ENCODE results near the gene SHB.

DNA sequence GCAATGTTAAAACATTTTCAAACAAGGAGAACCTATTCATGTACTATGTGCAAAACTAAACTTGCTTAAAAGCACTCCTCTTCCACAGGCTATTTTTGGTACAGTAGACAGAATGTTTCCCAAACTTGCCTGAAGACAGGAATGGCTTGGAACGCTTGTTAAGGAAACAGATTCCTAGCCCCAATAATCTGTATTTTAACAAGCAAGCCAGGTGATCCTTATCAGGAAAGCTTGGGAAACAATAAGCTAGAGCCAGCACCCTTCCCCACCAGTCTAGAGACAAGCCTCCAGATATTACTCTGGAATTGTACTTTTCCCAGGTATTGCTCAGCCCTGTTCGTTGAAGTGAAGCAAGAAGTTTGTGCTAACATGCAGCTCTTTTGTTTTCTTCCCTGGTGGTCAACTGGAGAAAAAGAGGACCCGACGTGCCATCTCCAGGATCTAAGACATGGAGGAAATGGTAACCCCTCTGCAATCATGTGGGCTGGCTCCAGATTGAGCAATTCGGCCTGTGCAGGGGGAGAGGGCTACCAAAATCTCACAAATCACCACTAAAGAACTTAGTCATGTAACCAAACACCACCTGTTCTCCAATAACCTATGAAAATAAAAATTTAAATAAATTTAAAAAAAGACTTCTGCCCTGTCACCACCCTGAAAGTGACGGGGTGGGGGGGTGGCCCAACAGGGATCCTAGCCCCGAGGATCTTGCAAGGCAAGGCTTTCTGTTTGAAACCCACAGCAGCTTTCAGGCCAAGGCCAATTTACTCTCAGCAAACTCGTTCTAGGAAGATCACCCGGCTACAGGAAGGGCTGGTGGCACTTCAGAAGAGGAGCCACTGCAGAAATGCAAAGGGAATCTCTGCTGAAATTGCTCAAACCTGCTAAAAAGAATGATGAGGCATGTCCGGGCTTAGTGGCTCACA, 48.6 kb downstream of the SHB start:
- TF ChIP-seq ZNF124 (CRISPR knock-in tag; IDR thresholded peaks at IDR 0.05) (no peak), EZH2 (conservative IDR thresholded peaks at IDR 0.05; ENCODE audit: low read depth, low read length) (no peak), DBP (CRISPR knock-in tag; IDR thresholded peaks at IDR 0.05; ENCODE audit: not compliant biosample characterization) (no peak), POLR2AphosphoS2 (IDR thresholded peaks at IDR 0.05; ENCODE audit: low read depth, low read length) (no peak), CTCF (CRISPR knock-in tag; IDR thresholded peaks at IDR 0.05) (no peak), GZF1 (CRISPR knock-in tag; IDR thresholded peaks at IDR 0.05) (no peak), POLR2AphosphoS5 (IDR thresholded peaks at IDR 0.05; ENCODE audit: low read depth, low read length) (no peak), ESRRA (CRISPR knock-in tag; IDR thresholded peaks at IDR 0.05; ENCODE audit: low read depth) (no peak), ZNF768 (CRISPR knock-in tag; IDR thresholded peaks at IDR 0.05) (no peak), ZNF274 (CRISPR knock-in tag; IDR thresholded peaks at IDR 0.05) (no peak), CREM (IDR thresholded peaks at IDR 0.05) (no peak), CREM (CRISPR knock-in tag; IDR thresholded peaks at IDR 0.05) (no peak), ZNF503 (CRISPR knock-in tag; IDR thresholded peaks at IDR 0.05) (no peak), ZNF512 (CRISPR knock-in tag; IDR thresholded peaks at IDR 0.05) (no peak)
- TF ChIP-seq, protein P1, sequence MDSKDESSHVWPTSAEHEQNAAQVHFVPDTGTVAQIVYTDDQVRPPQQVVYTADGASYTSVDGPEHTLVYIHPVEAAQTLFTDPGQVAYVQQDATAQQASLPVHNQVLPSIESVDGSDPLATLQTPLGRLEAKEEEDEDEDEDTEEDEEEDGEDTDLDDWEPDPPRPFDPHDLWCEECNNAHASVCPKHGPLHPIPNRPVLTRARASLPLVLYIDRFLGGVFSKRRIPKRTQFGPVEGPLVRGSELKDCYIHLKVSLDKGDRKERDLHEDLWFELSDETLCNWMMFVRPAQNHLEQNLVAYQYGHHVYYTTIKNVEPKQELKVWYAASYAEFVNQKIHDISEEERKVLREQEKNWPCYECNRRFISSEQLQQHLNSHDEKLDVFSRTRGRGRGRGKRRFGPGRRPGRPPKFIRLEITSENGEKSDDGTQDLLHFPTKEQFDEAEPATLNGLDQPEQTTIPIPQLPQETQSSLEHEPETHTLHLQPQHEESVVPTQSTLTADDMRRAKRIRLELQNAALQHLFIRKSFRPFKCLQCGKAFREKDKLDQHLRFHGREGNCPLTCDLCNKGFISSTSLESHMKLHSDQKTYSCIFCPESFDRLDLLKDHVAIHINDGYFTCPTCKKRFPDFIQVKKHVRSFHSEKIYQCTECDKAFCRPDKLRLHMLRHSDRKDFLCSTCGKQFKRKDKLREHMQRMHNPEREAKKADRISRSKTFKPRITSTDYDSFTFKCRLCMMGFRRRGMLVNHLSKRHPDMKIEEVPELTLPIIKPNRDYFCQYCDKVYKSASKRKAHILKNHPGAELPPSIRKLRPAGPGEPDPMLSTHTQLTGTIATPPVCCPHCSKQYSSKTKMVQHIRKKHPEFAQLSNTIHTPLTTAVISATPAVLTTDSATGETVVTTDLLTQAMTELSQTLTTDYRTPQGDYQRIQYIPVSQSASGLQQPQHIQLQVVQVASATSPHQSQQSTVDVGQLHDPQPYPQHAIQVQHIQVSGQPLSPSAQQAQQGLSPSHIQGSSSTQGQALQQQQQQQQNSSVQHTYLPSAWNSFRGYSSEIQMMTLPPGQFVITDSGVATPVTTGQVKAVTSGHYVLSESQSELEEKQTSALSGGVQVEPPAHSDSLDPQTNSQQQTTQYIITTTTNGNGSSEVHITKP (CRISPR knock-in tag; IDR thresholded peaks at IDR 0.05; ENCODE audit: low read depth): no peak

All from HepG2 (cell line).